ENCODE results near the gene PNPLA1. TPM values are rescaled to one million over a fixed set of nuclear protein-coding genes. Genes with fewer than 3 reads are reported as not detected.

The PNPLA1 gene
- total RNA-seq, 1 donor from 2014 or later, result not detected

- Histone ChIP-seq H3K4me3 (no peak overlapping the region), H3K4me1 (no peaks in the 10 kb centered on the region), H3K27ac (no peak overlapping the region), H3K36me3 (no peaks in the 10 kb centered on the region), H3K9me3 (no peaks in the 10 kb centered on the region), H3K27me3 (no peaks in the 10 kb centered on the region)
- intact Hi-C loops (cut with DNase I), result no loop called here
- DNase-seq (ENCODE audit: low spot score in 2 of 2), result no peak
- TF ChIP-seq CTCF (IDR thresholded peaks at IDR 0.05), result no peak
These were observed 22.2 kb upstream of the PNPLA1 start for GRCh38 chr6:36247693-36248092.

GRCh38 chr6:36248980-36249379, 20.9 kb upstream of the PNPLA1 start:
- no peak for TF ChIP-seq CTCF (IDR thresholded peaks at IDR 0.05)
- no peaks in the 10 kb centered on the region for H3K9me3 ChIP-seq
- H3K27me3 ChIP-seq, result no peaks in the 10 kb centered on the region
- H3K4me3 ChIP-seq, result no peak overlapping the region
- intact Hi-C loops (cut with DNase I), result no loop called here
- DNase-seq (ENCODE audit: low spot score in 2 of 2), result no peak
- no peaks in the 10 kb centered on the region for H3K4me1 ChIP-seq
- no peak overlapping the region for H3K27ac ChIP-seq
- no peaks in the 10 kb centered on the region for H3K36me3 ChIP-seq

DNA sequence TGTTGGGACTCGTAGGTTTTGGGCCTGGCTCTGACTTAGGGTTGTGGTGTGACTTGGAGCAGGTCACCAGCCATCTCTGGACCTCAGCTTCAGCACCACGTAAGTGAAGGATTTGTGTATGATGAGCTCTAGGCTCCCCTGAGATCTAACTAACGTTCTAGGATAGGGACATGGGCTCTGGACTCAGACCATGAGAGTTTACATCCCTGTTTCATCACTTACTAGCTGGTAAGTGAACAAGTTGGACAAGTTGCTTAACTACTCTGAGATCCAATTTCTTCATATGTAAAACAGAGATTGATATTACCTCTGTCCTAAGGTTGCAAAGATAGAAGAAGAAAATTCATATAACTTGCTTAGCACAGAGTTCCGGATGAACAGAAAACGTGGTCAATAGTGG, 20.3 kb upstream of the PNPLA1 start:
- no peaks in the 10 kb centered on the region for H3K36me3 ChIP-seq
- no peak for TF ChIP-seq CTCF (IDR thresholded peaks at IDR 0.05)
- intact Hi-C loops (cut with DNase I), result no loop called here
- no peaks in the 10 kb centered on the region for H3K27me3 ChIP-seq
- H3K4me3 ChIP-seq, result no peak overlapping the region
- H3K9me3 ChIP-seq, result no peaks in the 10 kb centered on the region
- H3K4me1 ChIP-seq, result no peaks in the 10 kb centered on the region
- no peak for DNase-seq (ENCODE audit: low spot score in 2 of 2)
- H3K27ac ChIP-seq, result no peak overlapping the region

DNA sequence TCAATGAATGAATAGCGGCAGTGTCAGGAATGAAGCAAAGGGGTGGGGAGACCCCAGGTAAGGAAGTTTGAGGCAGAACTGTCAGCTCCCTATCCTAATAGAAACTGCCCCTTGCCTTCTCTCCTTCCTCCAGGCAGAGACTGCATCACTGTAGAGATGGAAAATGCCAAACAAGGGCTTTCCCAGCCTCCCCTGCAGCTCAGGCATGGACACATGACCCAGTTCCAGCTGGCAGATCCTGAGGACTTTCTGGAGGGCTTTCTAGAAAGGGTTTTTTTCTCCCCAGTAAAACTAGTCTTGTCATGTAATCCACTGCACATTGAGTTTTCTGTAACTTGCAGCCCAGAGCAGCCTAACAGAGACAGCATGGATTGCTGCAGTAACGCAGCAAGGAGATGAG, 17.9 kb upstream of the PNPLA1 start:
- H3K4me3 ChIP-seq, result no peak overlapping the region
- DNase-seq (ENCODE audit: low spot score in 2 of 2), result no peak
- H3K4me1 ChIP-seq, result no peaks in the 10 kb centered on the region
- no peak for TF ChIP-seq CTCF (IDR thresholded peaks at IDR 0.05)
- H3K36me3 ChIP-seq, result no peaks in the 10 kb centered on the region
- intact Hi-C loops (cut with DNase I), result no loop called here
- no peaks in the 10 kb centered on the region for H3K27me3 ChIP-seq
- no peak overlapping the region for H3K27ac ChIP-seq
- no peaks in the 10 kb centered on the region for H3K9me3 ChIP-seq

DNA sequence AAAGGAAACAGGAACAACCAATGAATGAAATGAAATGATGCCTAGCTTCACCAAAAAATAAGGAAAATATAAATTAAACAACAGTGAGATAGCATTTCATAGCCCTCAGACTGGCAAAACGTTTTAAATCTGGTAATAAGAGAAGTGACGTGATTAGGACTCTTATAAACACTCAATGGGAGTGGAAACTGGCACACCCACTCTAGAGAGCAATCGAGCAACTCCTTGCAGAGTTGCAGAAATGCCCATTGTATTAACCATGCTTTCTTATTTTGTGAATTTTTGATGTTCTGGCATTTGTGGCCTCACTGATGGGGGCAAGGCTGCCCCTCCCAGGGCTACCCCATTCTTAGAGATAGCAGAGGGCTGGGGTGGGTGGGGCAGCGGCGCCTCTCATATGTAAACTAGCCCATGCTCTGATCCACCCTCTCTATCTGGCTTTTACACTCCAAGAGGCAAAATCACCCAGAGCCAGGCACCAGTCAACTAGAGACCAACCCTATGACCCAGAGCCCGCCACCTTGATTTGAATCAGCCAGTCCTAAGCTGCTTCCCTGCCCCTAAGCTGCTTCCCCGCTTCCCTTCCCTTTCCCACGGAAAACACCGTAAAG, 6.4 kb upstream of the PNPLA1 start:
- no peak overlapping the region for H3K27ac ChIP-seq
- H3K36me3 ChIP-seq, result no peaks in the 10 kb centered on the region
- no peaks in the 10 kb centered on the region for H3K27me3 ChIP-seq
- no peaks in the 10 kb centered on the region for H3K4me1 ChIP-seq
- H3K4me3 ChIP-seq, result no peak overlapping the region
- no peaks in the 10 kb centered on the region for H3K9me3 ChIP-seq
- no peak for DNase-seq (ENCODE audit: low spot score in 2 of 2)
- no peak for TF ChIP-seq CTCF (IDR thresholded peaks at IDR 0.05)
- intact Hi-C loops (cut with DNase I), result no loop called here

DNA sequence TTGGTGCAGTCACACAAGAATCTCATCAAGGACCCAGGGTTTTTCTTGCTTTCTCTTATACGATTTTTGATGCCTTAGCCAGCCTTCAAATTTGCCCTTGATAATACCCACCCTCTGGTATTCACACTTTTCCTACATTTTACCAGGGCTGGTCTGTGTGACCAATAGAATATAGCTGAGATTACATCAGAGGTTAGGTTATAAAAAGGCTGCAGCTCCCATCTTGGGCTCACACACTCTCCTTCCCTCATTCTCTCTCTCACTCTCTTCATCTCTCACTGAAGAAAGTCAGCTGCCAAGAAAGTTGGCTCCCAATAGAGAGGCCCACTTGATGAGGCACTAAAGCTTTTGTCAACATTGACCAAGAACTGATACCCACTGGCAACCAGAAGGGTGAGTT, 4.1 kb upstream of the PNPLA1 start:
- DNase-seq (ENCODE audit: low spot score in 2 of 2), result no peak
- no peak overlapping the region for H3K4me3 ChIP-seq
- no peaks in the 10 kb centered on the region for H3K27me3 ChIP-seq
- H3K27ac ChIP-seq, result no peak overlapping the region
- H3K36me3 ChIP-seq, result no peaks in the 10 kb centered on the region
- intact Hi-C loops (cut with DNase I), result no loop called here
- no peaks in the 10 kb centered on the region for H3K9me3 ChIP-seq
- no peak for TF ChIP-seq CTCF (IDR thresholded peaks at IDR 0.05)
- no peaks in the 10 kb centered on the region for H3K4me1 ChIP-seq
